ENCODE data around the gene SGF29. TPM values are rescaled to one million over a fixed set of nuclear protein-coding genes. Genes with fewer than 3 reads are reported as not detected.

Gene SGF29
- total and polyA plus RNA-seq, 9 of the 15 experiments (the other 6 are each of a cell fraction or from before 2014, with no cell fraction given) = 2.6 to 36.1 (median 21.2) TPM

- 89% methylated on average over 13 of the region's 15 CpGs for WGBS (ENCODE audit: insufficient coverage, low coverage, missing lambda C conversion rate)
- FAIRE-seq (no peak), ATAC-seq (no peak)
- TF ChIP-seq ZNF707 (CRISPR knock-in tag; conservative IDR thresholded peaks at IDR 0.05) (no peak), E2F4 (CRISPR knock-in tag; IDR thresholded peaks at IDR 0.05; ENCODE audit: low read depth) (no peak), ARHGAP35 (IDR thresholded peaks at IDR 0.05; ENCODE audit: partially characterized antibody) (no peak), ETS2 (tag; IDR thresholded peaks at IDR 0.05; ENCODE audit: borderline replicate concordance, poor library complexity, severe bottlenecking) (no peak), PRPF4 (IDR thresholded peaks at IDR 0.05; ENCODE audit: insufficient read depth, low read depth, low read length, poor library complexity, severe bottlenecking) (no peak), TFAP4 (CRISPR knock-in tag; IDR thresholded peaks at IDR 0.05; ENCODE audit: borderline replicate concordance) (no peak), BRD4 (IDR thresholded peaks at IDR 0.05) (no peak), PREB (CRISPR knock-in tag; IDR thresholded peaks at IDR 0.05) (no peak), KLF6 (CRISPR knock-in tag; IDR thresholded peaks at IDR 0.05; ENCODE audit: borderline replicate concordance) (no peak), ATF3 (IDR thresholded peaks at IDR 0.05) (no peak), ATF3 (CRISPR knock-in tag; conservative IDR thresholded peaks at IDR 0.05) (no peak), HSF4 (CRISPR knock-in tag; IDR thresholded peaks at IDR 0.05; ENCODE audit: borderline replicate concordance) (no peak), ZBTB34 (CRISPR knock-in tag; IDR thresholded peaks at IDR 0.05) (no peak), ETV1 (tag; conservative IDR thresholded peaks at IDR 0.05; ENCODE audit: low read depth) (no peak)
Observed at GRCh38 chr16:28580726-28581315, 27.1 kb downstream of the SGF29 start.

More at GRCh38 chr16:28580726-28581315, 27.1 kb downstream of the SGF29 start:
- H3K4me3 ChIP-seq = no peak overlapping the region
- no peak overlapping the region for H3K9ac ChIP-seq (ENCODE audit: insufficient read depth in 1 of 2, low read depth in 2 of 2, low read length in 2 of 2)
- no peaks in the 10 kb centered on the region for H3K9me1 ChIP-seq (ENCODE audit: control insufficient read depth, insufficient read depth, low read length)
- H3K4me2 ChIP-seq (ENCODE audit: insufficient read depth, low read length) = no peak overlapping the region
- CTCF ChIA-PET (ENCODE audit: low intra/inter-chr PET ratio) = no interaction called here
- no peaks in the 10 kb centered on the region for H3K9me3 ChIP-seq (replicated peaks; ENCODE audit: control insufficient read depth, insufficient read depth, low read depth, low read length)
- DNase-seq (ENCODE audit: extremely low read depth in 1 of 4, low spot score in 3 of 4) = no peak
- in situ Hi-C loops (cut with MboI) (no loop called here), intact Hi-C loops (cut with micrococcal nuclease) (no loop called here)
- BruUV-seq (replicated peaks) = no TSS peak
- H4K20me1 ChIP-seq (replicated peaks; ENCODE audit: control insufficient read depth, insufficient read depth, low read length) = no peaks in the 10 kb centered on the region
- H3K36me3 ChIP-seq (ENCODE audit: control insufficient read depth, insufficient read depth, low read length) = peaks cover 24% of the 10 kb centered on the region; the same call in 2 of the 3 replicates
- no peaks in the 10 kb centered on the region for H3K27me3 ChIP-seq (ENCODE audit: control insufficient read depth in 2 of 2, insufficient read depth in 2 of 2, low read length in 2 of 2)
- H3K4me1 ChIP-seq (replicated peaks in 1 of 2; ENCODE audit: control insufficient read depth in 2 of 2, insufficient read depth in 2 of 2, low read length in 2 of 2) = no peaks in the 10 kb centered on the region
- POLR2A ChIA-PET = interaction anchor here (0.9 kb wide), 1 partner anchor 9 kb away, joined by 4 read pairs; no protein-coding TSS in a partner anchor
- no peaks in the 10 kb centered on the region for H3K79me2 ChIP-seq (ENCODE audit: control insufficient read depth, insufficient read depth, low read length)
- H3K27ac ChIP-seq (ENCODE audit: extremely low read depth, low read depth, low read length) = no peak overlapping the region
- H2AFZ ChIP-seq (ENCODE audit: low read depth, low read length) = no peak overlapping the region
